ENCODE measurements around the gene PCDH9.

The PCDH9 gene

DNA sequence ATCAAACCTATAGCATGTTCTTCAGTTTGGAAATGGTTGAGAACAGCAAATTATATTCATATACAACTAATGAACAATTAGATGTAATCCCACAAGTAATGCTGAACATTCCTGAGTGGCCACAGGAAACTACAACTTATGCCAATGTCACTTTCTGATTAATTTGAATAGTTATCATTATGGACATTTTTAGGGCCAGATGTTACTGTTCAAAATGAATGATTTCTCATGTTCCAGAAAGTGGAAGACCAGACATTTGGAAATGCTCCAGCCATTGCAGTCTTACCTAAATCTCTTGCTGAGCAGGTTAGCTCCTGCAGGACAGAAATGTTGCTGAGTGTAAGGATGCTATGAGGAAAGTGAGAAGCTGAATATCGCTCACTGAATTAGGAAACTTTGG, 819.8 kb downstream of the PCDH9 start:
- DNase-seq: no peak

DNA sequence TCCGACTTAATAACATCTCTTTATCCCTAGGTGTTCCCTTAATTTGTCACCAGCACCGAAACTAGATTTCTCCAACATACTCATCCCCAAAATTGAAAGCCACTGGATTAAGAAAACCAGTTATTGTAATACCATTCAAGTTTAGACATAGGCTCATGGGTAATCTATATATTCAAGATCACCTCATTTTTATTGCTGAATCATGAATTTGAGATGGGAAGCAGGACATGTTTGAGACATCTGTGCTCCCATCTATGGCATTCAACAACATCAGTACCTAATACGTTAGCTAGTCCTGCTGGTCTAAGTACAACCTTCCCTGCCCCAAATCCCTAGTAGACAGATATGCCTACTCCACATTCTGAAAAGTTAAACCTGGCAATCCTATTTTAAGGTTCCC, 820.6 kb downstream of the PCDH9 start:
- no peak for DNase-seq

DNA sequence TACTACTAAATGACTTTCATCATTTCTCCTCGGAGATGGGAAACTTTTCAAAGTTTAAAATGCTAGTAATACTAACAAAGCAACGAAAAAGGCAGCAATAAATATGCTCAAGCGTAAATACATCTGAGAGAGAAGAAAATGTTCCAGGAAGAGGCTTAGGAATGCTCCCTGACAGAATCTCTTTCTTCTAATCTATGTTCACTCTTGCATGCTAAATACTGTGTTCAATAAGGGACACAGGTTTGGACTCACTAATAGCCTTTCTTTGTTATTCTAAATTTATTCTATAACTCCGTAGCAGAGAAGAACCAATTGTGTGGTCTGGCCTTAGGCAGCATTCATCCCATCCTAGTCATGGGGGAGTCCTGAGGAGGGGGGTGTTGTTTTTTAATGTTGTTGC, 823.0 kb downstream of the PCDH9 start:
- DNase-seq: no peak

DNA sequence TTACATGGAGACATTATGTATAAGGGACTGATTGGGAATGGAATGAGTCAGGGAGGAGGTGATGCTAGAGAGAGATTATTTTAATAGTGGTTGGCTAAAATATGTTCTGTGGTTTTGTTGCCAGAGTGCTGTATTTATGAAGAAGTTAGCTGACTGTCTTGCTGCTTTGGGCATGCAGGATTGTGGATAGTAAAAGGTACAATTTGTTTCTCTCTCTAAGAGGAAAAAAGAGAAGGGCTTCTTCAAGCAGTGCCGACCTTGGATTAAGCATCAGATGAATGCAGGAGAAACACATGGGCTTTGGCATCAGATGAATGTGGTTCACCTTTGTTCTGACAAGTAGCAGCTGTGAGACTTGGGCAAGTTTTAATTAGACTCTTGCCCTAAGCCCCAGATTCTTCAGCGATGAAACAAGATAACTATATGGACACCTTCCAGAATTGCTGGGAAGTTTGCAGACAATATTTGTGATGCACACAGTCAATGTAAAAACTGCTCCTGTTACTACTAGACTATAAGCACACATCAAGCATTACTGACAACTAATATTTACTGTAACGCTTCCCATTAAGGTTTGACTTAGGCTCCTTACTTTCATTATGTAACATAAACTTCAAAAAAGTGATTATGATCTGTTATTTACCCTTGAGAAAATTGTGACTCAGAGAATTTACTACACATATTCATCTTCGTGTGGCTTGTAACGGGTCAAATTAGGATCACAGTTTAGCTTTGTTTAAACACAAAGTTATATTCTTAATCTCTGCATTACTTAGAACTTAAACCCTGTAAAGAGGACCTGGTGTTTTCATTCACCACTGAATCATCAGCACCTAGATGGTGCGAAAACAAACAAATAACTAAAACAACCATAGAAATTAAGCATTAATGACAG, 824.0 kb downstream of the PCDH9 start:
- DNase-seq: no peak

DNA sequence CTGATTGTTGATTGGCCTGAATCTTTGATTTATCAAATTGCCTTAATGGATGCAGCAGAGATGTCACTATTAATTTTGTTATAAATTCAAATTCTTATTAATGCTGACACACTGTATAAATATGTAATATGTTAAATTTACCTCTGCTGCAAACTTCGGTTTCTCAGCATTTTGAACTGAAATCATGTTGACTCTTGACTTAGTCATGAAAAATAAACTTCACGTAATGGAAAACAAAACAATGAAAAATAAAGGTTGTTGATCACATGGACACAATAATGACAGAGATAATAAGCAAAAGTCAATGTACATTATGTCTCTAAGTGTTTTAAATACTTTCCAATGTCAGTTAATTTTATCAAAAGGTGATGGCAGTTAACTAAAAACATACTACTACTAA, 827.6 kb downstream of the PCDH9 start:
- DNase-seq: no peak

DNA sequence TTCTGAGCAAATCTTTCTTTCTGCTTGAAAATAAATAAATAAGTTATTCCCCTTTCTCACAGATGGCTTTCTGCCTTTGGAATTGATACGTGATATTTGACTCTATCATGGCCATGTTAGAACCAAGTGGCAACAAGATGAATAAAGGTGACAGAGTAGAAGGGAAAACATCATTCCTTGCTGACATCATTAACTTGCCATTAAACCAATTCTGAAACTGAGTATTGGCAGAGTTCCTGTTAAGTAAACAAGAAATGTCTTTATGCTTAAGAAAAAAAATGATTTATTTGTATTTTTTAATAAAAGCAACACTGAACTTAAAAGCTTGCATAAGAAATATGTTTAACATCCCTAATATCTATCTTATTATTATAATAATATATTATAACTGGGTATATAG, 828.1 kb downstream of the PCDH9 start:
- DNase-seq: no peak

DNA sequence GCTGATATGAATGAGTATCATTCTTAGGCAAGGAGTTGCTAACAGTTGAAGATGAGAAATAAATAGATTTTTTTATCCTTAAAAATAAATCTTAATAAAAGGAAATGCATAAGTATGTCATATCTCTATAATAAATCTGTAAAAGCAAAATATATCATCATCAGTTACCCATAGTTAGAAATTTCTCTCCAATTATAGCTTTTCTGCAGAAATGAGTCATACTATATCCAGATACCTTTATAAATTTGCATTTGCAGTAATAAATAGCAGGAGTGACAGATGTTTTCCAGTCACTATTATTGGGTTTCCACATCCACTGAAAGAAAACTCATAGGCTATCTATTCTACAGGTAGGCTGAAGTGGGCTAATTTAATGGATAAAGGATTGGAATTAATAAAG, 829.8 kb downstream of the PCDH9 start:
- DNase-seq: no peak

DNA sequence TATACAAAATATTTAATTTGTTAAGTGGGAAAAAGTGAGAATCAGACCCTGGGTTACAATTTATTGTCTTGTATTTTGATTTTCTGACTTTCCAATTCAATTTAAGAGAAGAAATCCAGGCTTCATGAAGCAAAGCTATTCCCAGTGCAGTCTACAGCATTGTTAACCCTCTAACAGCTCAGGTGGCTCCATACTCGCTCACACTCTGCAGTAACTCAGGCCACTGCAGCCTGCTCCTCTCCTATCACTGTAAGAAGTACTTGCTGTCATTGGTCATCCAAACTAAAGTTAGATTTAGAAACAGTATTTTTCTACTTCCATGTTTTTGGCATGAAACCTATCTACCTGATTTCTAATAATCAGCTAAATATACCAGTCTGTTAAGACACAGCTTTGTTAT, 830.3 kb downstream of the PCDH9 start:
- DNase-seq: no peak

DNA sequence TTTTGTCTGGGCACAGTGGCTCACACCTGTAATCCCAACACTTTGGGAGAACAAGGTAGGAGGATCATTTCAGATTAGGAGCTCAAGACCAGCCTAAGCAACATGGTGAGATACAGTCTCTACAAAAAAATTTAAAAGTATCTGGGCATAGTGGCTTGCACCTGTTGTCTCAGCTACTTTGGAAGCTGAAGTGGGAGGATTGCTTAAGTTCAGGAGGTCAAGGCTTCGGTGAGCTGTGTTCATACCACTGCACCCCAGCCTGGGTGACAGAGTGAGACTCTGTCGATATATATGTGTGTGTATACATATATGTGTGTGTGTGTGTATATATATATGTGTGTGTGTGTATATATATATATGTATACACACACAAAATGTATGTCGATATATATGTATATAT, 833.0 kb downstream of the PCDH9 start:
- DNase-seq: no peak

DNA sequence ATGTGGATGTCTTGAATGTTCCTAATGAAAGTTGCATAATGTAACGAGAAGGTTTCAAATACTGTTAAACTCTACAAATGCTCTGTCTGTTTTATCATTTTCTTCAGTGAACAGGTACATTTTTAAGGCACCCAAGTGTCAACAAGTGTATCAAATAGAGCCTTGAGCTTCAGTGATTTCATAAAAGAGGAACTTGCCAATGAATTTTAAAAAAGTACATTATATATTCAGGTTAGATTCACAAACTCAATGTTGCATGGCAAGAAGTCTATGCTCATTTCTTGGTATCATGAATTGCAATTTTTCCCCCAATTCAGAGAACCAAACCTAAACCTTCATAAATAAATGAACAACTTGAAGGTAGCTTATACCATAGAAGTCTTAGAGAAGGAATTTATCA, 838.8 kb downstream of the PCDH9 start:
- no peak for DNase-seq

DNA sequence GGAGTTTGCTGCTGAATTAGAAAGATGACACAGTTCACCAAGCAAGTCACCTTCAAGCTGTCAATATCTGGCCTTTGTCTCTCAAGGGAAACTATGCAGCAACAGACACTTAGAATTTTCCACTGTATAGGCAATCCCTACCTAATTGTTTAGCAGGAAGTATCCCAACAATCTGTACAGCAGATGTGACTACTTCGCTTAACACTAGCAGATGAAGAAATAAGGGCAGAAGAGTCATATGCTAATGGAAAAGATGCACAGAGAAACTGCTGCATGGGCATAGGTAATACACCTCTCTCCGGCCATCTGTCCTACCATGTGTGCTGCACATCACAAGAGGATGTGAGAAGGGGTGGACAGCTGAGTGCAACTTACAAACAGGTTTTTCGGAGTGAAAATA, 851.2 kb downstream of the PCDH9 start:
- DNase-seq: no peak

DNA sequence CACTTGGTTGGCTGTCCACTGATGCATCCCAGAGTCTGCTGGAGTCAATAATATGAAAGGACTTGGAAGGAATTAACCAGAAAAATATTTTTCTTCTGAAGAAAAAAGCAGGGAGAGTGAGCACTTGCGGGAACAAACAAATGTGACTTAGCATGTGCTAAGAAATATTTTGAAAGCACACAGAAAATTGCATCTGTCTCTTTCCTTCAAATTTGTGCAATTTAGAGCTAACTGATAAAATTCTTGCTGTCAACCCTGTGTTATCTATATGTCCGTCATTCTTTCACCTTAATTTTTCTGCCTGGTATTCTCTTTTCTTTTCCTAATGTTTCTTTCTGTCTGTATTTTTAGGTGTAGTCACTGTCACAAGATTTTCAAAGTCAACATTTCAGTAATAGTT, 852.6 kb downstream of the PCDH9 start:
- DNase-seq: no peak

DNA sequence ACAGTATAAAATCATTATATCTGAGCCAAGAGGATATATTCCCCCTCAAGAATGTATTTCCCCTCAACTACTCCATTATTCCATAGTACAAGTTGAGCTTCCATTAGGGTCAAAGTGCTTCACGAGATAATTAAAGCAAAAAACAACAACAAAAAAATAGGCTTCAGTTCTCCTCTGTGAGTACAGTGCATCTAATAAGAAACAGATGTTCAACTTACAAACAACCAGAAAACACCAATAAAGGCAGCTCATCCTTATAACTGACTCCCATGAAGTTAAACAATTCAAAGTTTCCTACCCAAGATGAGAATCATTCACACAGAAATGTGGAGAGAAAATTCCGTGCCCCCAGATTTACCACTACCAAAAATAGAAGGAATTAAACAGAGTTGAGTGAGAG, 854.4 kb downstream of the PCDH9 start:
- no peak for DNase-seq

DNA sequence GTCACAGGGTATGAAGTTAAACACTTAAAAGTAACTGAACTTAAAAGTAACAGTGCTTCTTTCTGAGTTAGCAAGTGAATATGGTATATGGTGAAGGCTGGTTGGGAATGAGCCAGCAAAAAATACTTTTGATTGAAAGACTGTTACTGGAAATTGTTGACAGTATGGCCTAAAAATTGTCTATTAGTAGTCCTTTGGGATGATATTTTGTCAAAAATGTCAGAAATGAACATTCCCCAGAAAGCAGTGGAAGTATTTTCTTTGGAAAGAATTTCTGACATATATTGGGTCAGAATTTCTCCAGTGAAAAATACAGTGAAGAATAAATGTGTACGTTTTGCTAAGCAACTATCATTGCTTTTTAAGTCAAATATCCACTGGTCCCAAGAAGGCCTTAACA, 860.5 kb downstream of the PCDH9 start:
- no peak for DNase-seq

DNA sequence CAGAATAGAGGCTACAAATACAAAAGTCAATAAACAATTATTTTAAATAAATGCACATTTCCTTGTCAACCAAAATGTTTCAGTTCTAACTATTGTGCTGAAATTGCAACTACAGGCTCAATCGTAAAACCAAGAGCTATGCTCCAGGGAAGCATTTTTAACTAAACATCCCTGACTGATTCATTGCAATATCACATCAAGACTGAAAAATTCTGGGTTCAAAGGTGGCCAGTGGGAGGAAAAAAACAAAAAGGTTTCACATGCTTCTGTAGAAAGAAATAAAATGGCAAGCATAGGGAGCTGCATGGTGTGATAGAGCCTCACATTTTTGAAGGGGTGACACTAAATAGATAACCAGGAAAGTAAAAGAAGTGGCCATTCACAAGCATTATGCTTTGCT, 862.8 kb downstream of the PCDH9 start:
- no peak for DNase-seq

DNA sequence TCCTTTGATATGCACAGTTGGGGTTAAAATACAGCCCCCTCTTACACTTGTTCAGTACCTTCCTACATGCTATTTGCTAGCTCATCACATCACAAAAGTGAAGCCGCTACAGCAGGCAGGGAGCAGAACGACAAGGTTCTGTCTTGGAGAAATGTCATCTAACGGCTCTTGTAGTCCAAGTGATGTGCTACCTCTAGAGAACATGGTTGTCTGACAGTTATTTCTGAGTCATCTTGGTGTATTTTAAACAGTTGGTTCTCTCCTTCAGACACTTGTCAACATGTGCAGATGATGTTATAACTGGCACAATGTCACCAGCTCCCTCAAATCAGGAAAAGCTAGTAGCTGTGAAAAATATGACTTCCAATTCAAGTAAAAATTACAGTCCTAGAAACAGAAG, 865.0 kb downstream of the PCDH9 start:
- no peak for DNase-seq

DNA sequence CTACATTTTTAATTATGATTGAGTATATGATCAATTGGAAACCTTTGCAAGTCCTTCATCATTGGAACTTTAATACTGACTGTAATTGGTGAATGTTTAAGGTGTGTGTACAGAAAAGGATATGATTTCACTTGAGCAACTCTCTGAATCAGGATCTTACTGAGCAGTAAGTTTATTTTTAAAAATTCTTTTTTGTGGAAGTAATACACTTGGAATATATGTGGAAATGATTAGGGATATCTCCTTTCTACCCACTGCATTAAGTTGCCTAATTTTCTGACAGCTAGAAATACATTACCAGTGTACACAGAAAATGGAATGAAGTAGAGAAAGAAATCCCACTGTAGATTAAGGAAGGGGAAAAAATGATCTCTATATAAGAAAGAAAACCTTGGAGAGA, 865.8 kb downstream of the PCDH9 start:
- DNase-seq: no peak

DNA sequence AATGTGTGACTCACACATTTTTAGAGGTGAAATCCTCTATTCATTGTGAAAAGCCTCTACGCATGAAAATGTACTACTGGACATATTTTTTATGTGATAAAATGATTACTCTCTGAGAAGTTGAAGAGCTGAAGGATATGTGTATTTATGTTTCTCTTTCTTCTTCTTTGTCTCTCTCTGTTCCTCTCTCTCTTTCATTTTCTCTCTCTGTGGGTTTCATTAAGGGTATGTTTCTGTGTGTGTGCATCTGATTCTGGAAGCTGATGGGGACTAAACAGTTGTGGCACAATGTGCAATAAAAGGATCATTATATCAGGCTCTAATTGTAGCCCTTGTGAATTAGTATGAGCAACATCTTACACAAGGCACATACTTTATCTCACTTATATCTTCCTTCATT, 867.7 kb downstream of the PCDH9 start:
- DNase-seq: no peak

DNA sequence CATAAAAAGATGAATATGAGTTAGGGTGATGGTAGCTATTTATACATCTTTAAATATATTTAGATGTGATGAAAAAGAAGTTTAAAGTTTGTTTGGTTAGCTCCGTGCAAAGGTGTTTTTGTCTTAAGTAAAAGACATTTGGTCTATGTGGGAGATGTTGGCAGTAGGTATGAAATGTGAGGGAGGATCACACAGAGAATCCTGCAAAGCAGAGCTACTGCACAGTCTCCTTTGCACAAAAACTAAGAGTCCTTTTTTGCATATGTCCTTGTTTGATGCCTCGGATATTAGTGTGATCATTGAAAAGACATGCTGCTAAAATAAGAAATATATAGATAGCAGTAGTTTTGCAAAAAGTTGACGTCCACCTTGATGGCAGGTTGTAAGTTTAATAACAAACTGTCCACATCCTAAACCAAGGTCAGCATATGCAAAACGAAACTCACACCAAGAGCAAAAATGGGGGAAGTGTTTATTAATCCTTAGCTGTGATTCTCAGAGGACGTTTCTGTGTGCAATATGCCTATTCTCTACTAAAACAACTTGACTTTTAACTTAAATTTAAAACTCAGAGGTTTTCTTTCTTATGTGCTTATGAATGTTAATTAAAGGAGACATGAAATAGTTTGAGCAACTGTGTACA, 870.1 kb downstream of the PCDH9 start:
- no peak for DNase-seq

DNA sequence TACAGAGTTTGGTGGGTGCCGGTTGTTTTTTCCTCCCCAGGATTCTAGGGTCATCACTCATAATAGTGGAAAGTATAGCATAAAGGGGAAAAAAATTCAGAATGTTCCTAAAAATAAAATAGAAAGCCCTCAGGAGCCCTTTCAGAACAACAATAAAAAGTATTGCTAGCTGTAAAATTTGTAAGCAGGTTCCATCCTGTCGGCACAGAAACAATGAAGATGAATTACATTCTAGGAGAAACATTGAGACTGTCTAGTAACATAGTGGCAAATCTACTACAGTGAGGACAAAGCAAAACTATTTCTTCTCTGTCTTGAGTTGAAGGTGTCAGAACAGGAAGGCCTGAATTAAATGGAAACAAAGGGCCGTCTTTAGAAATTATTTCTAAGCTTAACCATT, 870.7 kb downstream of the PCDH9 start:
- DNase-seq: no peak

DNA sequence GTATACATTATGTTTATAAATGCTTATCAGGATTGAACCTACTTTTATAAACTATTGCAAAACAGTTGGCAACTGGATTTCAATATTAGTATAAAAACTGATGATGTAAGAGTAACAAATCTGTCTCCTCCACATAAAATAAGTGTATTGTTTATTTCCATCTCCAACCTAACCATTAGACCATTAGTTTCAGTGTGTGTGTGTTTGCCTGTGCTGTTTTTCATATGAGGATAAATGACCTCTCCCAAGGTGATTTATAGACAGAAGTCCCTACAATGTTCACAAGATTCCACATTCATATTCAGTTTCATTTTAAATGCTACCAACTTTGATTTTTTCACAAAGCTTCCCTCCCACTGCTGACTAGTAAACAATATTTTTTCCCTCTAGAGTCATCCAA, 871.6 kb downstream of the PCDH9 start:
- DNase-seq: no peak

DNA sequence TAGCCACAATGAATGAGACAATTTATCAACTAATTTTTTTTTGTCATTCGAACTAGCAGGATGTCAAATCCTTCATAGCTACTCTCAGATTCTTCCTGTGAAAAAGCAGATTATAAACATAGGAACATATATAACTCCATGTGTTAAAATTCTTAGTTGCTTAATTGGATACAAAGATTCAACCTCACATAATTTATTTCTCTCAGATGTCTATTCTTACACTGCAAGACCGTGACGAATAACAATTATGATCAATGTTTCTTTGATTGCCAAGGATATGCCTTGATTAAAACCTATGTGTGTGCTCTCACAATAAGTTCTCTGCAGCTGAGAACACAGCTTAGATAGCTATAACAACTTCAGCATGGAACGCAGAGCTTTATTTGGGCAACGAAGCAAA, 872.7 kb downstream of the PCDH9 start:
- no peak for DNase-seq

DNA sequence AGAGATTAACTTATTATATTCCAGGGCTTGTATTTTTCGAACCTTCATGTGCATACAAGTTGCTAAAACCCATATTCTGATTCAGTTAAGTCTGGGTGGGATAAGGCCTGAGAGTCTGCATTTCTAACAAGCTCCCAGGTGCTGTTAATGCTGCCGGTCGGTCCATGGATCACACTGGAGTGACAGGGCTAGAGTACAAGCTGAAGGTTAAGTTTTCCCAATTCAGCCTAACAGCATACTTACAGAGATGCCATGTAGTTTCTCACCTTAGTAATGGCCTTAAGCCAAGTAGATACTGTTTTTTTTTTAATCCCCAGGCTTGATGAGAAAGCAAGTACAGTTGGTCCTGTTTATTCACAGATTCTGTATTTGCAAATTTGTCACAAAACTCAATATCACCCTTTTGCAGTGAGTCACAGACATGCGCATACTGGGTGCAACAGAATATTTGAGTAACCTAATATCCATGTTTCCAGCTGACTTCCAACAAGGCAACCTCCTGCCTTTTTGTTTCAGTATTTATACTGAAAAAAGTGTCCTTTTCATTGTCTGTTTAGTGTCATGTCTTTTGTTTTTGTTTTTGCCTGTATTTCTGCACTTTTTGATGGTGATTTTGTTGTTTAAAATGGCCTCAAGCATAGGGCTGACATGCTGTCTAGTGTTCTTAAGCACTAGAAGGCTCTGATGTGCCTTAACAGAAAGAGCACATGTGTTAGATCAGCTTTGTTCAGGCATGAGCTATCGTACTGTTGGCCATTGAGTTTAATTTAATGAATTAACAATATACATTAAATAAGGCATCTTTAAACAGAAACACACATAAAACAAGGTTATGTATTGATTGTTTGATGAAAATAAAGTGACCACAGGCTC, 875.0 kb downstream of the PCDH9 start:
- DNase-seq: no peak

DNA sequence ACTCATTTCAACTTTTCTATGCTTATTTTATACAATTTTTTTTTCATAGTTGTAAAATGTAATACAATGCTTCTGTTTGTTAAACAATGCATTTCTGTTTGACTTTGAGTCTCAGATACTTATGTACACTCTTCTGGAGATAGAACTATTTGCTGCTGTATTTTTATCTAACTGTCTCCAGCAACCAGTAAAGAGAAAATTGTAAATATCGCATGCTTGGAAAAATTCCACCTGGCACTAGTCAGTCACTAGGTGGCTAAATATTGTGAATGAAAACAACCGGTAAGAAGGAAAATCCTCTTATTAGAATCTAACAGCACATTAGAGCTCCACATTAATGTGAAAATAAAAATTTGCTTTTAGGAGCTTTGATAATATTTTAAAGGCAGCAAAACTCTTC, 876.5 kb downstream of the PCDH9 start:
- DNase-seq: no peak
